Measurements from ENCODE around the gene DQX1.
"Not testable (repeated sequence)": the region's sequence is repeated elsewhere in the genome, so short reads cannot be mapped to it uniquely, and the experiment has no call there.

The DQX1 gene

GRCh38 chr2:74525717-74526648 lies at the start of gene DQX1:
Gene DQX1 (minus strand): TSS chr2:74526231. CDS start chr2:74525729, 502 bp downstream.
- DNase-seq: no peak

- DNase-seq: no peak
Observed at GRCh38 chr2:74575320-74575719, 49.3 kb upstream of the DQX1 start.

- DNase-seq: no peak
Observed at GRCh38 chr2:74573747-74574562, 47.9 kb upstream of the DQX1 start.

- no peak for DNase-seq
Observed at GRCh38 chr2:74572178-74572925, 46.3 kb upstream of the DQX1 start.

- no peak for DNase-seq
Observed at GRCh38 chr2:74571058-74571457, 45.0 kb upstream of the DQX1 start.

GRCh38 chr2:74569686-74570085 lies 43.7 kb upstream of the DQX1 start:
- DNase-seq: no peak

- DNase-seq: no peak
Observed at GRCh38 chr2:74567881-74568280, 41.9 kb upstream of the DQX1 start.

- DNase-seq: no peak
Observed at GRCh38 chr2:74566754-74567085, 40.7 kb upstream of the DQX1 start.

GRCh38 chr2:74566076-74566753 lies 40.2 kb upstream of the DQX1 start:
- no peak for DNase-seq

- DNase-seq: no peak
Observed at GRCh38 chr2:74564222-74564621, 38.2 kb upstream of the DQX1 start.

GRCh38 chr2:74562126-74562775 lies 36.2 kb upstream of the DQX1 start:
- no peak for DNase-seq

- DNase-seq: not testable (repeated sequence)
Observed at GRCh38 chr2:74561022-74561421, 35.0 kb upstream of the DQX1 start.

GRCh38 chr2:74560591-74560990 lies 34.6 kb upstream of the DQX1 start:
- no peak for DNase-seq

- DNase-seq: no peak
Observed at GRCh38 chr2:74559912-74560311, 33.9 kb upstream of the DQX1 start.

GRCh38 chr2:74558284-74559230 lies 32.5 kb upstream of the DQX1 start:
- no peak for DNase-seq

- DNase-seq: no peak
Observed at GRCh38 chr2:74556831-74557370, 30.9 kb upstream of the DQX1 start.

- DNase-seq: no peak
Observed at GRCh38 chr2:74556159-74556558, 30.1 kb upstream of the DQX1 start.

GRCh38 chr2:74555610-74556103 lies 29.6 kb upstream of the DQX1 start:
- no peak for DNase-seq

GRCh38 chr2:74554820-74555531 lies 28.9 kb upstream of the DQX1 start:
- peak; percentile 51 for DNase-seq

Data from activated naive CD4-positive, alpha-beta T cell treated with Interleukin-2 at 50 U/mL for 16 hours (primary cell).